ENCODE data around the gene ALDOB.
A peak's percentile ranks its signal among the peaks of the same experiment; 100 is the strongest.

The ALDOB gene

GRCh38 chr9:101435601-101436079 lies at the start of gene ALDOB:
TSS of gene ALDOB (minus strand) at chr9:101435774. CDS start at chr9:101430887, 4,887 bp downstream.
- no peak for DNase-seq (ENCODE audit: low read depth)

GRCh38 chr9:101484046-101484445 lies 48.5 kb upstream of the ALDOB start:
- DNase-seq (ENCODE audit: low read depth) = no peak

- no peak for DNase-seq (ENCODE audit: low read depth)
Measured at GRCh38 chr9:101481261-101481660, 45.7 kb upstream of the ALDOB start.

- DNase-seq (ENCODE audit: low read depth) = no peak
Measured at GRCh38 chr9:101480386-101480785, 44.8 kb upstream of the ALDOB start.

GRCh38 chr9:101479338-101480030 lies 43.9 kb upstream of the ALDOB start:
- DNase-seq (ENCODE audit: low read depth) = no peak

- no peak for DNase-seq (ENCODE audit: low read depth)
Measured at GRCh38 chr9:101478906-101479305, 43.3 kb upstream of the ALDOB start.

GRCh38 chr9:101478444-101478843 lies 42.9 kb upstream of the ALDOB start:
- no peak for DNase-seq (ENCODE audit: low read depth)

- no peak for DNase-seq (ENCODE audit: low read depth)
Measured at GRCh38 chr9:101477736-101478135, 42.2 kb upstream of the ALDOB start.

- DNase-seq (ENCODE audit: low read depth) = no peak
Measured at GRCh38 chr9:101477214-101477613, 41.6 kb upstream of the ALDOB start.

- no peak for DNase-seq (ENCODE audit: low read depth)
Measured at GRCh38 chr9:101476576-101477208, 41.1 kb upstream of the ALDOB start.

- DNase-seq (ENCODE audit: low read depth) = no peak
Measured at GRCh38 chr9:101472891-101473290, 37.3 kb upstream of the ALDOB start.

GRCh38 chr9:101470929-101471328 lies 35.4 kb upstream of the ALDOB start:
- DNase-seq (ENCODE audit: low read depth) = no peak

- no peak for DNase-seq (ENCODE audit: low read depth)
Measured at GRCh38 chr9:101470021-101470420, 34.4 kb upstream of the ALDOB start.

- DNase-seq (ENCODE audit: low read depth) = no peak
Measured at GRCh38 chr9:101469026-101469425, 33.5 kb upstream of the ALDOB start.

GRCh38 chr9:101468116-101468515 lies 32.5 kb upstream of the ALDOB start:
- DNase-seq (ENCODE audit: low read depth) = no peak

- no peak for DNase-seq (ENCODE audit: low read depth)
Measured at GRCh38 chr9:101467690-101468089, 32.1 kb upstream of the ALDOB start.

- DNase-seq (ENCODE audit: low read depth) = no peak
Measured at GRCh38 chr9:101466863-101467262, 31.3 kb upstream of the ALDOB start.

- DNase-seq (ENCODE audit: low read depth) = peak; percentile 32
Measured at GRCh38 chr9:101465326-101465915, 29.8 kb upstream of the ALDOB start.

- peak; percentile 20 for DNase-seq (ENCODE audit: low read depth)
Measured at GRCh38 chr9:101463397-101463796, 27.8 kb upstream of the ALDOB start.

GRCh38 chr9:101462558-101462957 lies 27.0 kb upstream of the ALDOB start:
- DNase-seq (ENCODE audit: low read depth) = peak; percentile 45

- no peak for DNase-seq (ENCODE audit: low read depth)
Measured at GRCh38 chr9:101460965-101461364, 25.4 kb upstream of the ALDOB start.

- peak; percentile 70 for DNase-seq (ENCODE audit: low read depth)
Measured at GRCh38 chr9:101458963-101459631, 23.5 kb upstream of the ALDOB start.

GRCh38 chr9:101457003-101457402 lies 21.4 kb upstream of the ALDOB start:
- no peak for DNase-seq (ENCODE audit: low read depth)

Measured in amniotic epithelial cell (primary cell).